HFF-Myc (cell line): Measurements from ENCODE around the gene C3orf70.

Source experiments
- DNase-seq: peaks from one replicate; pipeline ENCODE4 v3.0.0-alpha.2; 2011; ENCODE audit warnings: low read depth; ENCODE audit errors: extremely low read depth
- H3K4me3 ChIP-seq: replicated peaks from 2 replicates; pipeline ENCODE4 v1.5.1; 2011; ENCODE audit warnings: low read depth, mild to moderate bottlenecking, control low read depth, low read length
- TF ChIP-seq, protein P1 (sequence below): IDR thresholded peaks from 2 replicates; pipeline ENCODE4 v1.5.1; 2012; ENCODE audit warnings: mild to moderate bottlenecking, low read depth, low read length, control low read depth; ENCODE audit errors: missing control alignments

C3orf70 gene

DNA sequence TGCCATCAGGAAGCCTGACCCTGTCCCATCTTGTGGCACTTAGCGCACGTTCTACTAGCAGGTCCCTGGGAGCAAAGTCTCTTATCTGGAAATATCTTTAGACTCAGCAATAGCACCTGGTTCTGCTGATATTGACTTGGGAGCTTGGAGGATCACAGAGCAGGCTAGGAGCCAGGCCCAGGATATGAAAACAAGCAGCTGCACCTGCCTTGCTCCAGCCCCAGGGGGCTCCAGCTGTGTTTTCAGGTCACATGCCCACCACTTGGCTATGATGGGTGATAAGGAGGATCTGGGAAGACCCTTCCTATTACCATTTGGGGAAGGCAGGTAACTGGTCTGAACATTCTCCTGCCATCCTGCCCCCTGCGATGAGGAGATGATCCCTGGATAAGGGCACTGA is 87.8 kb downstream of the C3orf70 start:
- no peak overlapping the region for H3K4me3 ChIP-seq
- TF ChIP-seq, protein P1, sequence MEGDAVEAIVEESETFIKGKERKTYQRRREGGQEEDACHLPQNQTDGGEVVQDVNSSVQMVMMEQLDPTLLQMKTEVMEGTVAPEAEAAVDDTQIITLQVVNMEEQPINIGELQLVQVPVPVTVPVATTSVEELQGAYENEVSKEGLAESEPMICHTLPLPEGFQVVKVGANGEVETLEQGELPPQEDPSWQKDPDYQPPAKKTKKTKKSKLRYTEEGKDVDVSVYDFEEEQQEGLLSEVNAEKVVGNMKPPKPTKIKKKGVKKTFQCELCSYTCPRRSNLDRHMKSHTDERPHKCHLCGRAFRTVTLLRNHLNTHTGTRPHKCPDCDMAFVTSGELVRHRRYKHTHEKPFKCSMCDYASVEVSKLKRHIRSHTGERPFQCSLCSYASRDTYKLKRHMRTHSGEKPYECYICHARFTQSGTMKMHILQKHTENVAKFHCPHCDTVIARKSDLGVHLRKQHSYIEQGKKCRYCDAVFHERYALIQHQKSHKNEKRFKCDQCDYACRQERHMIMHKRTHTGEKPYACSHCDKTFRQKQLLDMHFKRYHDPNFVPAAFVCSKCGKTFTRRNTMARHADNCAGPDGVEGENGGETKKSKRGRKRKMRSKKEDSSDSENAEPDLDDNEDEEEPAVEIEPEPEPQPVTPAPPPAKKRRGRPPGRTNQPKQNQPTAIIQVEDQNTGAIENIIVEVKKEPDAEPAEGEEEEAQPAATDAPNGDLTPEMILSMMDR, result peak; percentile 15
- no peak for DNase-seq

DNA sequence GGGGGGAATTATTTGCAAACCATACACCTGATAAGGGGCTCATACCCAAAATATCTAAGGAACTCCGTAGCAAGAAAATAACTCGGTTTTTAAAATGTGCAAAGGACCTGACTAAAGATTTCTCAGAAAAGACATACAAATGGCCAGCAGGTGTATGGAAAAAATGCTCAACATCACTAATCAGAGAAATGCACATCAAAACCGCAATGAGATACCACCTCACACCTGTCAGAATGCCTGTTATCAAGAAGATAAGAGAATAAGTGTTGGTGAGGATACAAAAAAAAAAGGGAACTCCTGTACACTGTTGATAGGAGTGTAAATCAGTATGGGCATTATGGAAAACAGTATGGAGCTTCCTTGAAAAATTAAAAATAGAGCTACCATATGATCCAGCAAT is 89.4 kb downstream of the C3orf70 start:
- TF ChIP-seq, protein P1, result no peak
- DNase-seq, result no peak

DNA sequence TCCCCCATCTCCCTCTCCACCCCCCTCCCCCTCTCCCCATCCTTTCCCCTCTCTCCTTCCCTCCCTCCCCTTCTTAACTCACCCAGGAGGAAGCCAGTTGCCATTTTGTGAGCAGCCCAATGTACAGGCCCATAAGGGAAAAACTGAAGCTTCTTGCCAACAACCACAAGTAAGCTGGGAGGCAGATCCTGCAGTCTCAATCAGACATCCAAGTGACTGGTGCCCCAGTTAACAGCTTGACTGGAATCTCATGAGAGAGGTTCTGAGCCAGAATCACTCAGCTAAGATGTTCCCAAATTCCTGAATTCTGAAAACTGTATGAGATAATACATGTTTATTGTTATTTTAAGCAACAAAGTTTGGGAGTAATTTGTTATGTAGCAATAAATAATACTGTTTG is 90.7 kb downstream of the C3orf70 start:
- DNase-seq, result no peak
- TF ChIP-seq, protein P1, result no peak
- no peak overlapping the region for H3K4me3 ChIP-seq

More for the DNA sequence above, 89.4 kb downstream of the C3orf70 start:
- no peak overlapping the region for H3K4me3 ChIP-seq

DNA sequence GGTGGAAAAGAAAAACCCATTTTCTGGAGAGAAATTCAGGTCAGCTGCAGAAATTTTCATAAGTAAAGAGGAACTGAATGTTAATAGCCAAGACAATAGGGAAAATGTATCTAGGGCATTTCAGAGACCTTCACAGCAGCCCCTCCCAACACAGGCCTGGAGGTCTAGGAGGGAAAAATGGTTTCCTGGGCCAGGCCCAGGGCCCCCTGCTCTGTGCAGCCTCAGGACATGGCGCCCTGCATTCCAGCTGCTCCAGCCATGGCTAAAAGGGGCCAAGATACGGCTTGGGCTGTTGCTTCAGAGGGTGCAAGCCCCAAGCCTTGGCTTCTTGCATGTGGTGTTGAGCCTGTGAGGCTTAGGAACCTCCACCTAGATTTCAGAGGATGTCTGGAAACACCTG is 92.2 kb downstream of the C3orf70 start:
- TF ChIP-seq, protein P1, result no peak
- no peak overlapping the region for H3K4me3 ChIP-seq
- no peak for DNase-seq

DNA sequence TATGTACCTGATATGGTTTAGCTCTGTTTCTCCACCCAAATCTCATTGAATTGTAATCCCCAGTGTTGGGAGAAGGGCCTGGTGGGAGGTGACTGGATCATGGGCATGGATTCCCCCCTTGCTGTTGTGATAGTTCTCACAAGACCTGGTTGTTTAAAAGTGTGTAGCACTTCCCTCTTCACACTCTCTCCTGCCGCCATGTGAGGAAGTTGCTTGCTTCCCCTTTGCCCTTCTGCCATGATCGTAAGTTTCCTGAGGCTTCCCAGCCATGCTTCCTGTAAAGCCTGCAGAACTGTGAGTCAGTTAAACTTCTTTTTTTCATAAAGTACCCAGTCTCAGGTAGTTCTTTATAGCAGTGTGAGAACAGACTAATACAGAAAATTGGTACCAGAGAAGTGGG is 93.1 kb downstream of the C3orf70 start:
- TF ChIP-seq, protein P1, result no peak
- DNase-seq, result no peak

DNA sequence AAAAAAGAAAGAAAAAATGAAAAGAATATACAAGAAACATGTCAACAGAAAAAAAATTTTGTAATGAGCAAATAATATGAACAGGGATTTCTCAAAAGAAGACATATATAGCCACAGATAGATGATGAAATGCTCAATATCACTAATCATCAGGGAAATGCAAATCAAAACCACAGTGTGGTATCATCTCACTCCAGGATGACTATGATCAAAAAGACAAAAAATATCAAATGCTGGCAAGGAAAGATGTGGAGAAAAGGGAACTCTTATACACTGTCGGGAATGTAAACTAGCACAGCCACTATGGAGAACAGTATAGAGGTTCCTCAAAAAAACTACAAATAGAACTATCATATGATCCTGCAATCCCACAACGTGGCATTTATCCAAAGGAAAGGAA is 94.1 kb downstream of the C3orf70 start:
- TF ChIP-seq, protein P1, result no peak
- no peak for DNase-seq
- H3K4me3 ChIP-seq, result no peak overlapping the region

More for the DNA sequence above, 93.1 kb downstream of the C3orf70 start:
- H3K4me3 ChIP-seq, result no peak overlapping the region

DNA sequence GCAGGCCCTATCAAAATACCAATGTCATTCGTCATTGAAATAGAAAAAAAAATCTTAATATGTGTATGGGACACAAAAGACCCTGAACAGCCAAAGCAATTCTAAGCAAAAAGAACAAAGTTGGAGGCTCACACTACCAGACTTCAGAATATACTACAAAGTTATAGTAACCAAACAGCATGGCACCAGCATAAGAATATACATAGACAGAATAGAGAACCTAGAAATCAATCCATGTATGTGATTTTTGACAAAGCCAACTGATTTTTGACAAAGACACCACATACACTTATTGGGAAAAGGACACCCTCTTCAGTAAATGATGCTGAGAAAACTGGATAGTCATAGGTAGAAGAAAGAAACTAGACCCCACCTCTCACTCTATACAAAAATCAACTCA is 95.0 kb downstream of the C3orf70 start:
- no peak for DNase-seq
- TF ChIP-seq, protein P1, result no peak
- no peak overlapping the region for H3K4me3 ChIP-seq
